GM21619 (cell line): ENCODE results near the gene MYO7B.

Experiments used
- ATAC-seq: cut with Tn5 transposase; IDR thresholded peaks from one replicate; pipeline ENCODE4 v1.9.1; 2021; ENCODE audit not compliant: unreplicated experiment

The MYO7B gene

DNA sequence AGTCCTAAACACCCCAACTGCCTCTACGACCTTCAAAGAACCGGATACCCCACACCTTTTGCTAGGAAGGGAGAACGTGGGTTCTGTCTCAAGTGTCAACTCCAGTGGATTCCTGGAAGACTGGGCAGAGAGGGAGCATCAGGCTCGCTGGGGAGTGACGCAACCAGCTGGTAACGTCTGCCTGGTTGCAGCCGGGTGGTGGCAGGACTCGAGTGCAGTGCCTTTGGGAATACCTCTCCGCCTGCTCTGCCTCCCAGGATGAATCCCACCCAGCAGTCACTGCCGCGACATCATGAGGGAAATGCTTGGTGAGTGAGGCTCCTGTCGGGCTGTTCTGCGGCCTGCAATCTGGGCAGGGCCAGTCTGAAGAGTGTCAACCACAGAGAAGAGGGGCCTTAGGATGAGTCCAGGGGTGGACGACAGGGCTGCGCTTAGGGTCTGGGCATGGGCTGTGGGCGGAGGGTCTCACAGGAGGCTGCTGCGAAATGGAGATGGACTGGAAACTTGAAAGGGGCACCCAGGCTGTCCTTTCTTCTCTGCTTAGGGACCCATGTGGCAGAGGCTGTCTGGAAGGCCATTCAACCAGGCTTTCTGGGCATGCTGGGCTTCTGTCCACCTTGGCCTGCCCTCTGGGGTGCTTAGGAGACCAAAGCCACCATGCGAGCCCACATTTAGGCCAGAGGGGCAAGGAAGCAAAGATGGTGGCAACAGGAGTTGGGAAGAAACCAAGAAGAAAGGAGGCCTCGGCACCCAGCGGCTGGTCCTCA, 123.3 kb downstream of the MYO7B start:
- ATAC-seq = no peak

DNA sequence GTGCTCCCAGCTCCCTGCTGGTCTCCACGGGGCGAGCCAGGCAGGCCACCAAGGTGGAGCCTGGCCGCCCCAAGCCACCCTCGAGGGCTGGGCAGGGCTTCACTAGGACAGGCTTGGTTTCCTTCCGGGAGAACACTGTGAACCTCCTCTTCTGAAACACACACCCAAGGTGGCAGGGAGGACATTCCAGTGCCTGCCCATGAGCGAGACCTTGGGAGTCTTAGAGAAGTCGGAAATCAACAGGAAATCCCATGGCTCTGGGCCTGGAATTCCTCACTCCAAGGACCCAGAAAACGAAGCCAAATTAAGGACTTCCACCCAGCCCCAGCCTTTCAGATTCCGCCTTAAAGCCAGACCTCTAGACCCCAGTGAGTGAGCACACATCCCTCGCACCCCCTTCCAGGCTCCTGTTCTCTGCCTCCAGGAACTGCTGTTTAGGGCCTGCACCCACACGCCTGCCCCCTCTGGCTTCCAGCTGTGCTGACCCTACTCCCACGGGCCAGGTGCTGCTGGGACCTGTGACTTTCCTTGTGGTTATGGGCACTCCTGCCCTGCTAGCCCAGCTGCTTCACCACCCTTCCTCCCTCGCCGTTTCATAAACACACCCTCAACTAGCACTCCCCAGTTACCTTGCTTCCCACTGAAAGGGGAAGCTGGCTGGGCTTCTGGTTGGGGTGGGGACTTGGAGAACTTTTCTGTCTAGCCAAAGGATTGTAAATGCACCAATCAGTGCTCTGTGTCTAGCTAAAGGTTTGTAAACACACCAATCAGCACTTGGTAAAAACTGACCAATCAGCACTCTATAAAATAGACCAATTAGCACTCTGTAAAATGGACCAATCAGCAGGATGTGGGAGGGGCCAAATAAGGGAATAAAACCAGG, 124.2 kb downstream of the MYO7B start:
- no peak for ATAC-seq

DNA sequence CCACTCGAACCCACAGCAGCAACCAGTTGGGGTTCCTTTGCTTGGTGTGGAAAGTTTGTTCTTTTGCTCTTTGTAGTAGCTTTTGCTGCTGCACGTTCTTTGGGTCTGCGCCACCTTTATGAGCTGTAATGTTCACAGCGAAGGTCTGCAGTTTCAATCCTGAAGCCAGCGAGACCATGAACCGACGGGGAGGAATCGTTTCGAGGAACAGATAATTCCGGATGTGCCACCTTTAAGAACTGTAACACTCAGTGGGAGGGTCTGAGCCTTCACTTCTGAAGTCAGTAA, 124.8 kb downstream of the MYO7B start:
- no peak for ATAC-seq

DNA sequence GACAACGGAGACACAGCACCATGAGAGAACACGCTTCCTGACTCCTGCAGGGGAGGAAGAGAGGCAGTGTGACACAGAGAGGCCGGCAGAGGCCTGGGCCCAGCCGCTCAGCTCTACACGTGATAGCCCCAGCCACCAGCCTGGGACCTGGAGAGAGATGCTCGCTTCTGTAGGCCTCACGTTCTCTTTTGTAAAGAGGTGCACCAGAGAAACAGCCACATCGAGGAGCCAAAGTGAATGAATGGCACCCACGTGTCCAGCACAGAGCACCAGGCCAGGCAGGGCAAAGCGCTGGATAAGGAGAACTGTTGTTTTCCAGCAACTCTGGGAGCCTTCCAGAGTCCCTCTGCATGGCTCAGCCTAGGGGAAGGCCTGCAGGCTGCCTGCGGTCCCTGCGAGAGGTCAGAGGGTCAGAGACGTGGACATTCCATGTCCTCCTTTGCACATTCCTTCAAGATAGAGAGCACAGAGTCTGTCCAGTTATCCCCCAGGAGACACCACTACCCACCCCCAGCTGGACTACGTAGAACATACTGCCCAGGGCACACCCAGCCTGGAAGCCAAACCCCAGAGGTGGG, 125.7 kb downstream of the MYO7B start:
- no peak for ATAC-seq

DNA sequence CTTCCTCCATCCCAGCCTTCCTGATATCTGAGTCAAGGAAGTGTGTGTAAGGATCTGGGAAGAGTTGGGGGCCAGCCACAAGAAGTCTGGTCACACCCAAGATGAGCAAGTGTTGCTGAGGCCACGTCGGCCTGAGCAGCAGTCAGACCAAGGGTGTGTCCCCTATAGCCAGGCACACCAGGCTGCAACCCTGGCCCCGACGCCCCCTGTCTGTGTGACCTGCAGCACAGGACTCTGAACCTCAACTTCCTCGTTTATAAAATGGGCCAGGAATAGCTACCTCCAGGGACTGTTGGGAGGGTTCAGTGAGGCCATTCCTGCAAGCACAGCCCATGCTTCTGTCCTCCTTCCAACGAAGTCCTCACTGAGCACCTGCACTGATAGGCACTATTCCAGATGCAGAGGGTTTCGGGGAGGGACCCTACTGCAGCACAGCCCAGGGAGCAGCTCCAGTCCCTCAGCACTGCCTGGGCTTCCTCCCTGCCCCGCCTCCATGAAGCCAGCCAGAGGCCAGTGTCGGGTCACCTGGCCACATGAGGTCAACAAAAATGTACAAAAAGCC, 126.5 kb downstream of the MYO7B start:
- ATAC-seq = no peak

DNA sequence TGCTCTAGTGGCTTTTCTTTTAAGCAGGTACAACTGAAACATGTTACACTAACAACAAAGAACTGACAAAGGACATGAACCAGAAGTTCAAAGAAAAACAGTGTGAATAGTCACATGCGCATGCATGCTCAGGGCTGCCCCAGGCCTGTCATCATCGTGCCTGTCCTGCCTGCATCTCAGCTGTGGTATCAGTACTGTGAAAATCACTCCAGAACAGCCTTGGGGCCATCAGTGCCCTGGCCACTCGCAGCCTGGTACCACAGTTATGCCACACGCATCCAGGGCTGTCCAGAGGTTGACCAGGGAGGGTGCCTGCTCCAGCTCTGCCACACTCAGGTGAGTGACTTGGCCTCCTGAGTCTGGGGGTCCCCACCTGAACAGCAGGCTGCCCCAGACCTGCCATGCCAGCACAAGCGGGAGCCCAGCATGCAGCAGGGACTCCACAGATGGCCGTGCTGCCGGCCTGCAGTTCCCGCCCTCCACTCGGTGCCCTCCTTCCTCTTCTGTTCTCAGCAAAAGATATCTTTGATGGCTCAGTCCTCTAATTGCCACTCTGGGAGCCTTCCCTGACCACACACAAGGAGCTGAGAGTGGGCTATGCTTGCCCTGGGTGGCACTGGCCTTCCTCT, 127.6 kb downstream of the MYO7B start:
- no peak for ATAC-seq

DNA sequence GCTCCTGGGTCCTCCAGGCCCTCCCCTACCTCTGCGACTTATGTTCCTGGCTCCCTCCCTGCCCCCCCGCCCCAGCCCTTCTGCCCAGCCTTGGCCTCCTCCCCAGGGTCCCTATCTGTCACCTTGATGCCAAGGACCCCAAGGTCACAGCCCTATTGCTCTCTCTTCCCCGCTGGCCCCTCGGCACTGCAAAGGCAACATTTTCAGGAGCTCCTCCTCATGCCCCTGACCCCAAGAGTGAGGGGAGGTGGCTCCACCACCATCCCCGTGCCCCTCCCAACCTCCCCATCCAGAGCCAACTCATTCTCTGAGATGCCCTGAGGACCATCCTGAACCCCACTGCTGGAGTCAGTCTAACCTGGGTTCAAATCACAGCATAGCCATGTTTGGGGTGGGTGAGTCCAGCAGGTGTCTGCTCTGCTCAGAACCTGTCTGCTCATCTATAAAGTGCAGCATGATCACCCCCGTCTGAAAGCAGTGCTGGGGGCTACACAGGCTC, 128.1 kb downstream of the MYO7B start:
- ATAC-seq = no peak

DNA sequence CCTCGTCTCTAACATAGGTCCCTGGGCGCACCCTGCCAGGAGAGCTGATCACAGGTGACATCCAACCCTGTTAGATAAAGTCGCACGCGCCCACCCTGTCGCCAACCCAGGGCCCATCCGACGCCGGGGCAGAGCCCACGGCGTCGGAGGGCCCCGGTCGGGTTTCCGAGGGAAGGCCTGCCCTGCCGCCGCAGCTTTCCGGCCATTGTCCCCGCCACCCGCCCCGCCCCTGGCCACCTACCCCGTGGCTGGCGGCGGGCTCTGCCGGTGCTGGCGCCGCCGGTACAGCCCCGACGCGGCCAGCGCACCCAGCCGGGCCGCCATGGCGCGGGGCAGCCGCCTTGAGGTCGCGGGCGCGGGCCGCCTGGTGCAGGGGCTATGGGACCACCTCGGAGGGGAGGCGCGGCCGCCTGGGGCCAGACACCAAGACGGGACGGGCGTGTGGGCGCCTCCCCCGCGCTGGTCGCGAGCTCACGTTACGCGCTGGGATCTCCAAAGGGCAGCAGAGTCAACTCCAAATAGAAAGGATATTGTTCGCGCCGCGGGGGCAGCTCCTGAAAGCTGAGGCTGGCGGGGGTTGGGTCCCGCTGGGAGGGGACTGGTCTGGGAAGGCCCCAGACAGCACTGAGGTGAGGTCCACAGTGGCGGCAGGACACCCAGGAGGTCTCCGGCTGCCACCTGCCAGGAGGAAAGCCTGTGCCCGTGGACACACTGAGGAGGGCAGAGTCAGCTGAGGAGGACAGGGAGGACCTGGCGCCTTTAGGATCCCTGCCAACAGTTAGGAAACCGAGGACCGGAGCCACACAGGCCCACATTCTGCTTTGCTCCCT, 128.8 kb downstream of the MYO7B start:
- ATAC-seq = no peak

DNA sequence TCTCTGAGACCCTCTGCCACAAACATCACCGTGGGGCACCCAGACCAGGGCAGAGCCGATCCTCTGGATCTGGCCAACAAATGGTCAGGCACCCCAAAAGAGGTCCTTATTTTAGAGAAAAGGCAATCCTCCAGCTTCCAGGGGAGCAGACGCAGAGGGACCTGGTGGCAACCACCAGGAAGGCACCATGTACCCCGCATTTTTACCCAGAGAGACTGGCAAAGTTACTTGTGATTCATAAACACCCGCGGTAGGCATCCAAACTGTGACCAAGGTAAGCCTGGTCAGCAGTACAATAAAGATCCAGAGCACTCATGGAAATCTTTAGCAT, 129.4 kb downstream of the MYO7B start:
- no peak for ATAC-seq

DNA sequence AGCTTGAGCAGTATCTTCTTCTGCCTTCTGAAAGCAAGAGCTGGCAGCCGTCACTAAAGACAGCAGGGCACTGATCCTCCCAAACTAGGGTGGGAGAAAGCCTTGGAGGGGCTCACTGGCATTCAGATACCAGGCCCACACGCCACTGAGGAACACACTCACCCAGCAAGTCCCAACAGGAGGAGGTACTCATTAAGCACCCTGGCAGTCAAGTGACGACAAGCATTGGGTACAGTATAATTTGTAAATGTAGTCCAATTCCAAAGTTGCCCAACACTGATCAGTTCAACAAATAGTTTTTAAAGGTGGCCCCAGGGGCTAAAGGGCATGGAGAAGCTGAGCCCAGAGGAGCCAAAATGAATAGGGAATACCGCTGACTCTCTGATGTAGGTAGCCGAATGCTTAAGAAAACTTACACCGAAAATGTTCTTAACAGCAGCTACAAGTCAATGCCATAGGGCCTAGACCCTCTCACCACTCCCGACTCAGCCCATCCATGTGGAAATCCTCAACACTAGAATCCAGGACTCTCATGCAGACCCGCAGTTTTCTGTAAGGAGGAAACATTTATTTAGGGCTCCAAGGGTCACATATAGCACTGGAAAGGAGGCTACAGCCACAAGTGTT, 129.9 kb downstream of the MYO7B start:
- ATAC-seq = no peak

DNA sequence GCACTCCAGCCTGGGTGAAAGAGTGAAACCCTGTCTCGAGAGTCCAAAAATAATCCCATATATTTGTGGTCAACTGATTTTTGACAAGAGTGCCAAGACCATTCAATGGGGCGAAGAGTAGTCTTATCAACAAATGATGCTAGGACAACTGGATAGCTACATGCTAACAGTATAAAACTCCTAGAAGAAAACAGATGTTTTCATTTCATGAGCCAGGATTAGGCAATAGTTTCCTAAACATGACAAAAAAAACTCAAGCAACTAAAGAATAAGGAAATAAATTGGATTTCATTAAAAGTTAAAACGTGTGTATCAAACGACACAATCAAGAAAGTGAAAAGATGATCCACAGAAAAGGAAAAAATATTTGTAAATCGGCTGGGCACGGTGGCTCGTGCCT, 133.6 kb downstream of the MYO7B start:
- ATAC-seq = no peak

DNA sequence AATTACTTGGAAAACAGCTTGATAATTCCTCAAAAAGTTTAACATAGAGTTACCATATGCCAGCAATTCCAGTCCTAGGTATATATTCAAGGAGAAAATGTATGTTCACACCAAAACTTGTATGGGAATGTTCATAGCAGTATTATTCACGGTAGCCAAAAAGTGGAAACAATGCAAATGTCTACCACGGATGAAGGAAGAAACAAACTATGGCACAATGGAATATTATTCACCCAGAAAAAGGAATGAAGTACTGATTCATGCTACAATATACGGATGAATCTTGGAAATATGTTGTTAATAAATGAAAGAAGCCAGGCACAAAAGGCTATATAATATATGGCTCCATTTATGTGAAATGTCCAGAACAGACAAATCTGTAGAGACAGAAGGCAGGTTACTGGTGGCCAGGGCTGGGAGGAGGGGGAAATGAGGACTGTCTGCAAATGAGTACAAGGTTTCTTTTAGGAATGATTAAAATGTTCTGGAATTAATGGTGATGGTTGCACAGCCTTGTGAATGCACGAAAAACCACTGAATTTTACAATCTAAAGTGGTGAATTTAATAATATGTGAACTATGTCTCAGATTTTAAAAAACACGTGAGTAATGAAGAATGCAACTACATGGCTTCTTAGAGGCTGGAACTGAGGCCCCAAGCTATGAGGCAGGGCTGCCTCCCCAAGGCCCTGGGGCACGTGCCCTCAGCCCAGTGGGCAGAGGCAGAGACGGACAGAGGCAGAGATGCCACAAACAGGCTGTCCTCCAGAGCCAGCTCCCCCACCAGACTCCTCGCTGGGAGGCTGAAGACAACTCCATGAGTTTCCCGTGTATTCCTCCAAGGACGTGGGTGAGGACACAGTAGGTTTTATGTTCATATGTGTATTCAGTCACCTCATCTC, 134.8 kb downstream of the MYO7B start:
- no peak for ATAC-seq

DNA sequence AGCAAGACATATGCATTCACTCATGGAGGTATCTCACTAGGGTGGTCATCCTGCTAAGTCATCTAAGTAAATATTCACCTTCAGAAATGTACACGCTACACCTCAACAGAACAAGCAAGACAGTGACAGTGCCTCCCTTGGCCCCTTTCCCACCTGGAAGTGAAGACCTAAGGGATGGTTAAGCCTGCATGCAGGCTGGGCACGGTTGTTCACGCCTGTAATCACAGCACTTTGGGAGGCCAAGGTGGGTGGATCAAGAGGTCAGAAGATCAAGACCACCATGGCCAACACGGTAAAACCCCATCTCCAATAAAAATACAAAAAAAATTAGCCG, 135.4 kb downstream of the MYO7B start:
- ATAC-seq = no peak

DNA sequence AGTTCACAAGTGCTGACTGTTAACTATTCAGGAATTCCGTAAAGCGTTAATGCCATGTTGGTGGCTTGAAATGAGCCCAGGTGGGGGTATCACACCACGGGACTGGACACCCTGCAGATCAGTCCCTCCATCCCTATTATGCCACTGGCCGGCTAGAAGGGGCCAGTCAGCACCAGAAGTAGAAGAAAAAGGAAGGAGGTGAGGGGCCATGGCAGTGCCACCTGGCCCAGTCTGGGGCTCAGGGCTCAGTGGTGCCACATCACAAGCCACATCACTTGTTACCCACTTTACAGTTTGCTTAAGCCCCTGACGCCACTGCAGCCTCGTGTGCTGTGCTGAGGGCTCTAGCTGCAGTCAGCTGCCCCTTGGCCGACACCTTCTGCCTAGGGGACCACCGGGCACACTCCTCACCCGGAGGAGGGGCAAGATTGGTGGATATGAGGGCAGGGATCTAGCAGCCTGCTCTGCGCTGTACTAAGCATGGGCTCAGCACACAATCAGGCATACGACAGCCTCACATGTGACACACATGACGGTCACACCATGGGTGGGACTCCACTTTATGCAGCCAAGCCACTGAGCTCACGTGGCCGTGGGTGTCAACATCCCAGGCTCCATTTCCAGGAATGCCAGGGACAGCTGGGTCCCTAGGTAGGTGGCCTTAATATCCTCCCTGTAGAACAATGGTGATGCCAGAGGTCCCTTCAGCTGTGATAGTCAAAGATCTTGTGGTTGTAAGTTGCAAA, 136.2 kb downstream of the MYO7B start:
- no peak for ATAC-seq

DNA sequence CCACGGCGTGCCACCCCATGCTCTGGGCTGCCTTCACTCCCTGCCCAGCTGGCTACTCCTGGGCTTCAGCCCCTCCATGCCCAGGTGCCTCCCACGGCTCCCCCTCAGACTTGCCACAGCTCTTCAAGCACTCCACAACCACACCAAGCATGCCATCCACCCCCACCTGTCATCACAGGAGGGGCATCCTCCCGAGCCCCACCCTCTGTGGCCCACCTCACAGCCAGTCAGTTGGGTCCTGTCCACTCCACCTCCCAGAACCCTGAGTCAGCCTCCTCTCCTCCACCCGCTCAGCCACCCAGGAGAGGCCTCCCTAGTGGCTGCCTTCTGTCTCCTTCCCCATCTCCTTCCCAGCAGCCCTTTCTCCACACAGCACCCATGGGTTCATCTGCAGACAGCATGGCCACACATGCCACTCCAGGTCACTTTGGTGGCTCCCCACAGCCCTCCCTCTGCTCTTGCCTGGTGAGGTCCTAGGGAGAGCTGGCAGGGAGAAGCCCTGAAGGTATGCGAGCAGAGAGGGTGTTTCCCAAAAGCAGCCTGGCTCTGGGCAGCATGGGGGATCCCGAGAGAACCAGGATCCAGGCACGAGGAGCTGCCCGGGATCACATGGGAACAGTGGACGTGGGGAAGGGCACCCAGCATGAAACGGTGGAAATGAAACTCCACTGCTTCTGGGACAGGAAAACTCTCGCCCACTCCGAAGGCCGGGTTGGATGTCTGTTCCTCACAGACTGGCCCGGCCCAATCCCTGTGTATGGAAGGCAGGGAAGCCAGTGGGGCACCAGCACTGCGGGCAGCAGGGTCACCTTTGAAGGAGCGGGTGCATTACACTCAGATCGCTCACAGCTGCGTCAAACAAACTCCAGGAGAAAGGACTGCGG, 137.1 kb downstream of the MYO7B start:
- no peak for ATAC-seq

DNA sequence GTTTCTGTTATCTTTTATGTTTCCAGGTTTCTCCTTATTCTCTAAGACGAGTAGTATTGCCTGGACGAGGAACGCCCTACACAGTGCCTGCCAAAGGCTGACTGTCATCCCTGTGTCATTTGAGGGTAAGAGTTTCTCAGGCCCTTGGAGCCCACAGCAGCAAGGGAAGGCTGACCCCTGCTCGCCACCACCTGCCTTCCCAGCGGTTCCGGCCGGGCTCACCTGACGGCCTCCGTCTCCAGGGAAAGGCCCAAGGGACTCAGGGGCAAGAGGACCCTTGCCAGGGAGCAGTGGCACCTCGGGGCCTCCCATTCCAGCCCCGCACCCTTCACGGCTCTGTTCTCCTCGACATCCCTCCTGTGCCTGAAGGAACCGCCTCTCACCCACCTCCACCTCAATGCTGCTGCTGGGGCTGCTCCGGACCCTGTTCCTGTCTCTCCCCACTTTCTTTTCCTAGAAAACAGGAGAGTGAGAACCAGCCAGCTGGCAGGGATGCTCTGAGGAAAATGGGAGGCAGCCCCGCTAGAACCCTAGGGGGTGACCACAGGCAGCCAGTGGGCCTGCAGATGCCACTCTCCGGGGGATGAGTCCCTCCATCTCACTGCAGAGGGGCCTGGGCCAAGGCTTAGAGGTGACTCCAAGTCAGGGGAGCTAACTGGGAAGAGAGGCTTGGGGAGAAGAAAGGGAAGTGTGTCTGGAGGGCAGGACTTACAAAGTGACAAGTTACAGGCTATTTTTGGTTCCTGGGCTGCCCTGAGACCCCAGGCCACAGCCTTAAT, 138.0 kb downstream of the MYO7B start:
- no peak for ATAC-seq
